ENCODE results near the gene NLK.
"Not testable (repeated sequence)": the region's sequence is repeated elsewhere in the genome, so short reads cannot be mapped to it uniquely, and the experiment has no call there.

DNA sequence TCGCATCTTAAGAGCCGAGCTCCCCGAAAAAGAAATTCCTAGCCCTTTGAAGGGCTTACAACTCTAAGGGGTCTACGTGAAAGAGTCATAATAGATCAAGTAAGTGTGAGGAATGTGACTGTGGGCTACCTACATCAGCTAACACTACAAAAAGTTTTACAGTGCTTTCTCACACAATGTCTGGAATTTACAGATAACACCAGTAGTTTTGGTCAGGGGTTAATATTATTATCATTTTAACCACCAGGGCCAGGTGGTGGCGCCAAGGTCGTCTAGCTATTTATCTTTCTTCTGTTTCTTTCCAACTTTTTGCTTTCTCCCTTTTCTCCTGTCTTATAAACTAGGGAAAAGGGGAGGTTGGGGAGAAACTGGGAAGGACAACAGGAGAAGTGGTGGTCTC, 188.1 kb downstream of the NLK start:
- not testable (repeated sequence) for TF ChIP-seq EP300 (conservative IDR thresholded peaks at IDR 0.05; ENCODE audit: poor library complexity, severe bottlenecking); POLR2AphosphoS5 (IDR thresholded peaks at IDR 0.05); TAF1 (IDR thresholded peaks at IDR 0.05; ENCODE audit: low read depth); EZH2 (IDR thresholded peaks at IDR 0.05; ENCODE audit: borderline replicate concordance, insufficient read depth, low read length, poor library complexity, severe bottlenecking)
- TF ChIP-seq, protein P1, sequence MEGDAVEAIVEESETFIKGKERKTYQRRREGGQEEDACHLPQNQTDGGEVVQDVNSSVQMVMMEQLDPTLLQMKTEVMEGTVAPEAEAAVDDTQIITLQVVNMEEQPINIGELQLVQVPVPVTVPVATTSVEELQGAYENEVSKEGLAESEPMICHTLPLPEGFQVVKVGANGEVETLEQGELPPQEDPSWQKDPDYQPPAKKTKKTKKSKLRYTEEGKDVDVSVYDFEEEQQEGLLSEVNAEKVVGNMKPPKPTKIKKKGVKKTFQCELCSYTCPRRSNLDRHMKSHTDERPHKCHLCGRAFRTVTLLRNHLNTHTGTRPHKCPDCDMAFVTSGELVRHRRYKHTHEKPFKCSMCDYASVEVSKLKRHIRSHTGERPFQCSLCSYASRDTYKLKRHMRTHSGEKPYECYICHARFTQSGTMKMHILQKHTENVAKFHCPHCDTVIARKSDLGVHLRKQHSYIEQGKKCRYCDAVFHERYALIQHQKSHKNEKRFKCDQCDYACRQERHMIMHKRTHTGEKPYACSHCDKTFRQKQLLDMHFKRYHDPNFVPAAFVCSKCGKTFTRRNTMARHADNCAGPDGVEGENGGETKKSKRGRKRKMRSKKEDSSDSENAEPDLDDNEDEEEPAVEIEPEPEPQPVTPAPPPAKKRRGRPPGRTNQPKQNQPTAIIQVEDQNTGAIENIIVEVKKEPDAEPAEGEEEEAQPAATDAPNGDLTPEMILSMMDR (IDR thresholded peaks at IDR 0.05; ENCODE audit: poor library complexity, severe bottlenecking) = not testable (repeated sequence)

Measured in neural cell (in vitro differentiated cells).